HAP-1 (cell line): Measurements from ENCODE around the gene STUB1.
A peak's percentile ranks its signal among the peaks of the same experiment; 100 is the strongest.

ENCODE experiments used
- DNase-seq, 2 experiments: peaks; one replicate each; pipeline ENCODE4 v3.0.0-alpha.2; 2016 to 2020; ENCODE audit warnings: low spot score in 2 of 2
- H3K27me3 ChIP-seq: fragments of 250-450 bp; sonication (Bioruptor Pico); 2 replicates; pipeline ENCODE4 v1.5.1; 2020; ENCODE audit warnings: low read depth, mild to moderate bottlenecking, moderate library complexity
- H3K36me3 ChIP-seq: fragments of 250-450 bp; sonication (Bioruptor Pico); replicated peaks from 2 replicates; pipeline ENCODE4 v1.5.1; 2020; ENCODE audit warnings: mild to moderate bottlenecking
- H3K4me1 ChIP-seq: fragments of 250-450 bp; sonication (Bioruptor Pico); 2 replicates; pipeline ENCODE4 v1.5.1; 2020; ENCODE audit warnings: mild to moderate bottlenecking
- H3K4me3 ChIP-seq: fragments of 250-450 bp; sonication (Bioruptor Pico); 2 replicates; pipeline ENCODE4 v1.5.1; 2020; ENCODE audit warnings: mild to moderate bottlenecking, moderate library complexity
- H3K9me3 ChIP-seq: fragments of 250-450 bp; sonication (Bioruptor Pico); 2 replicates; pipeline ENCODE4 v1.5.1; 2020; ENCODE audit warnings: mild to moderate bottlenecking, moderate library complexity
- in situ Hi-C: fragments of 300-500 bp; cut with MboI; formaldehyde crosslinking; loops from 3 replicates; pipeline ENCODE4 v1.14.3; 2020; ENCODE audit warnings: low sequenced_read_pairs, inconsistent platforms, mixed read lengths

The STUB1 gene

DNA sequence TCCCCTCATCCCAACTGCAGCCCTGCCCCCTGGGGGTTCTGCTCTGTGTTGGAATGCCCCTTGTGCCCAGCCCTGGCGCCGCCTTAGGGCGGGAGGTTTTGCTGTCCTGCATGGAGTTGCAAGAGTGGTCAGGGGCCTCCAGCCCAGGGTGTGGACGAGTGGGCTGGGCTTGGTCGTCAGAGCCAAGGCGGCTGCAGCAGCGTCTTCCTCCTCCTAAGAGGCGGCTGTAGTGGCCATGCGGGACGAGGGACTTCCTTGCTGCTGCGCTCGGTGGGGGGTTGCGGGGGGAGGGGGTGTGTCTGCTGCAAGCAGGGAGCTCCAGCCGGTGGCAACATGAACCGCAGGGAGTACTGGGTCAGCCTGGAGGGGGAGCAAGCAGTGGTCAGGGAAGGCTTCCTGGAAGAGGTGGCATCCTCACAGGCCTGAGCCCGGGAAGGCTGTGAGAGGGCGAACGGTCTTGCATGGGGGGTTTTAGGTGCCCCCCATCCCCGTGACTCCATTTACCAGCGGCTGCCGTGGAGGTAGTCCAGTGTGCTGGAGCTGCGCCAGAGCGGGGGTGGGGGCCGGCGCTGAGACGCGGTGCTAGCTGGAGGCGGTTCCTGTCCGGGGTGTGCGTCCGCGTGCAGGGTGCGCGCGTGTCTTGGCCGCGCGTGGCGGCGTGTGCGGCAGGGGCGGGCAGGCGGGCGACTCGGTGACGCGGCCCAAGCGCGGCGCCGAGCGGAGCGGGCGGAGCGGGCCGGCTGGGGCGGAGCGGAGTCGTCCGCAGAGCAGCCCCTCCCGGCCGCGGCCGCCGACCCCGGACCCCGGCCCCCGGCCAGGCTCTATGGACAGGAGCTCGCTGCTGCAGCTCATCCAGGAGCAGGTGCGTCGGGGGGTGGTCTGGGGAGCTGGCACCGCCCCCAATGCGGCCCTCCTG lies 5.0 kb upstream of the STUB1 start, which contains the start of gene RHBDL1:
Gene RHBDL1, plus strand, starts transcription at position 704 of the 916 bp plus-strand sequence. Its CDS starts 120 bp downstream, at position 824.
- no peaks in the 10 kb centered on the region for H3K9me3 ChIP-seq
- no peak within 1 kb of the TSS for H3K4me3 ChIP-seq
- peaks cover 6% of the 10 kb centered on the region; the same call in 1 of the 2 replicates for H3K4me1 ChIP-seq
- in situ Hi-C loops: no loop called here
- H3K36me3 ChIP-seq: peaks cover 38% of the 10 kb centered on the region
- peak in 1 of 2 experiments; percentile 54 for DNase-seq
- no peaks in the 10 kb centered on the region for H3K27me3 ChIP-seq

DNA sequence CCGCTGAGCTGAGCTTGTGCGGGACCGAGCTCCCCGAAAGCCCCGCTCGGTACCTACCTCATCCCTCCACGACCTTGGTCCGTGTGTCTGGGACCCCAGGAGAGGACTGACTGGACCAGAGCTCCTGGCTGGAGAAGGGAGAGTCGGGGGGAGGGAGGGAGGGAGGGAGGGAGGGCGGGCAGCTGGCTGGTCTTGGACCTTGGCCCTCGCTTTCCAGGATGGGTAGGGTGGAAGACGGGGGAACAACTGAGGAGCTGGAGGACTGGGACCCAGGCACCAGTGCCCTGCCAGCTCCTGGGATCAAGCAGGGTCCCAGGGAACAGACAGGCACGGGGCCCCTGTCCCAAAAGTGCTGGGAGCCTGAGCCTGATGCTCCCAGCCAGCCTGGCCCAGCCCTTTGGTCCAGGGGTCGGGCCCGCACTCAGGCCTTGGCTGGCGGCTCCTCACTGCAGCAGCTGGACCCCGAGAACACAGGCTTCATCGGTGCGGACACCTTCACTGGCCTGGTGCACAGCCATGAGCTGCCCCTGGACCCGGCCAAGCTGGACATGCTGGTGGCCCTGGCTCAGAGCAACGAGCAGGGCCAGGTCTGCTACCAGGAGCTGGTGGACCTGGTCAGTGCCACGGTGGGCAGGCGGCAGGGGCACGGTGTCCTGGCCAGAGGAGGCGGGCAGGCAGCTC lies 4.2 kb upstream of the STUB1 start:
- Histone ChIP-seq H3K4me3 (no peak overlapping the region), H3K4me1 (peaks cover 7% of the 10 kb centered on the region), H3K9me3 (no peaks in the 10 kb centered on the region), H3K27me3 (no peaks in the 10 kb centered on the region), H3K36me3 (peaks cover 32% of the 10 kb centered on the region)
- DNase-seq: no peak
- in situ Hi-C loops: no loop called here

DNA sequence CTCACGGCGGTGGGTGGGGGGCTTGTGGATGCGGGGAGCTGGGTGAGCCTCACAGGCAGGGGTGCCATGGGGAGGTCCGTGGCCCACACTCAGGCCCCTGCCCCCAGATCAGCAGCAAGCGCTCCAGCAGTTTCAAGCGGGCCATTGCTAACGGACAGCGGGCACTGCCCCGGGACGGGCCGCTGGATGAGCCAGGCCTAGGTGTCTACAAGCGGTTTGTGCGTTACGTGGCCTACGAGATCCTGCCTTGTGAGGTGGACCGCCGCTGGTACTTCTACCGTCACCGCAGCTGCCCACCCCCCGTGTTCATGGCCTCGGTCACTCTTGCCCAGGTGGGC lies 3.7 kb upstream of the STUB1 start:
- no peak for DNase-seq
- H3K4me3 ChIP-seq: no peak overlapping the region
- in situ Hi-C loops: no loop called here
- peaks cover 33% of the 10 kb centered on the region for H3K36me3 ChIP-seq
- H3K9me3 ChIP-seq: no peaks in the 10 kb centered on the region
- H3K4me1 ChIP-seq: peaks cover 12% of the 10 kb centered on the region
- H3K27me3 ChIP-seq: no peaks in the 10 kb centered on the region

DNA sequence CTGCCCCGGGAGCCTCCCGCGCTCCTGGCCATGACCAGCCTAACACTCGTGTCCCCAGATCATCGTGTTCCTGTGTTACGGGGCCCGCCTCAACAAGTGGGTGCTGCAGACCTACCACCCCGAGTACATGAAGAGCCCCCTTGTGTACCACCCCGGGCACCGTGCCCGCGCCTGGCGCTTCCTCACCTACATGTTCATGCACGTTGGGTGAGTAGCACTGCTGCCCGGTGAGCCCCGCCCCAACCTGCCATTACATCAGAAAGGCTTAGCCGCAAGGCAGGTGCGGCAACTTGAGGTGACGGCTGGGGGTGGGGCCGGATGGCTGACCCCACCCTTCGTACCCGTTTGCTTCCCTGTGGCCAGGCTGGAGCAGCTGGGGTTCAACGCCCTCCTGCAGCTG lies 3.3 kb upstream of the STUB1 start:
- peaks cover 16% of the 10 kb centered on the region for H3K4me1 ChIP-seq
- H3K9me3 ChIP-seq: no peaks in the 10 kb centered on the region
- no peaks in the 10 kb centered on the region for H3K27me3 ChIP-seq
- DNase-seq: no peak
- H3K36me3 ChIP-seq: peaks cover 36% of the 10 kb centered on the region
- in situ Hi-C loops: no loop called here
- H3K4me3 ChIP-seq: no peak overlapping the region

DNA sequence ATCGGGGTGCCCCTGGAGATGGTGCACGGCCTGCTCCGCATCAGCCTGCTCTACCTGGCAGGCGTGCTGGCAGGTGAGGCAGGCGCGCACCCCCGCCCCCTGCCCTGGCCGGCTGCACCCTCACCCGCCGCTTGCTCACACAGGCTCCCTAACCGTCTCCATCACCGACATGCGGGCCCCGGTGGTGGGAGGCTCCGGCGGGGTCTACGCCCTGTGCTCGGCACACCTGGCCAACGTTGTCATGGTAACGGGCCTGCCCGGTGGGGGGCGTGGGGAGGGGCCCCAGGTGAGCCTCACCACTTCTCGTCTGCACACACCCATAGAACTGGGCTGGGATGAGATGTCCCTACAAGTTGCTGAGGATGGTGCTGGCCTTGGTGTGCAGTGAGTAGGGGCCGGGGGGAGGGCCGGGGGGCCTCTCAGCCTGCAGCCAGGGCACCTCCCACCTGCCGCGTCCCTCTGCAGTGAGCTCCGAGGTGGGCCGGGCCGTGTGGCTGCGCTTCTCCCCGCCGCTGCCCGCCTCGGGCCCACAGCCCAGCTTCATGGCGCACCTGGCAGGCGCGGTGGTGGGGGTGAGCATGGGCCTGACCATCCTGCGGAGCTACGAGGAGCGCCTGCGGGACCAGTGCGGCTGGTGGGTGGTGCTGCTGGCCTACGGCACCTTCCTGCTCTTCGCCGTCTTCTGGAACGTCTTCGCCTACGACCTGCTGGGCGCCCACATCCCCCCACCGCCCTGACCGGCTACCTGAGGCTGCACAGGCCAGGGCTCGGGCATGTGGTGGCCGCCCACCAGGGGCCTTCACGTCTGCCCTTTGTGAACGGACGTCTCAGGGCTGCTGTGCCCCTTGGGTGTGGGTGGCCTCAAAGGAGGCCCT lies 2.7 kb upstream of the STUB1 start:
- Histone ChIP-seq H3K27me3 (no peaks in the 10 kb centered on the region), H3K36me3 (peaks cover 36% of the 10 kb centered on the region), H3K9me3 (no peaks in the 10 kb centered on the region), H3K4me3 (no peak overlapping the region), H3K4me1 (peaks cover 19% of the 10 kb centered on the region)
- in situ Hi-C loops: no loop called here
- no peak for DNase-seq

DNA sequence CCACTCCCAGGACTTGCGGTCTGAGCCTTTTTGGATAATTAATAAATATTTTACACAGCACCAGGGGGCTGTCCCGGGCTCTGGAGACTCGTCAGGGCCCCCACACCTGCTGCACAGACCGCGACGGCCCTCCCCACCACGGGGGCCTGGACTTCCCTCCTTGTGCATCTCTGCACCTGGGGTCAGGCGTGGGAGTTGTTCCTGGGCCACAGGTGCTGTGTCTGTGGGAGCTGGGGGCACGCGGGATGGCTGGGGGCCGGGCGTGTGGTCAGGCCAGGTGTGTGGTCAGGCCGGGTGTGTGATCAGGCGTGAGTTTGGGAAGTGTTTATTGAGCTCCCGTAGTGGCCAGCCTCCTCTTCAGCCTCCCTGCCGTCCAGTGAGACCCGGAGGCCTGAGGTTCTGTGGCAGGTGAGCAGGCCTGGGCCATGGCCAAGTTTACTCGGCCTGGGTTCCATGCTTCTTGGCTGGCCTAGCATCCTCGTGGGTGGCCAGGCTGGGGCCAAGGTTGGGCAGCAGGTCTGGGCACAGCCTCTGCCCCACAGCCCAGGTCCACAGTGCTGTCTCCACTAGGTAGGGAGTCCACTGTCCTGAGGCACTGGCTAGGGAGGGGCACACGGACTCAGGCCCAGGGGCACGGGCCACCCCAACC lies 1.9 kb upstream of the STUB1 start:
- DNase-seq: no peak
- no peaks in the 10 kb centered on the region for H3K9me3 ChIP-seq
- no peak overlapping the region for H3K4me3 ChIP-seq
- H3K36me3 ChIP-seq: peaks cover 36% of the 10 kb centered on the region
- in situ Hi-C loops: no loop called here
- peaks cover 26% of the 10 kb centered on the region for H3K4me1 ChIP-seq
- no peaks in the 10 kb centered on the region for H3K27me3 ChIP-seq

DNA sequence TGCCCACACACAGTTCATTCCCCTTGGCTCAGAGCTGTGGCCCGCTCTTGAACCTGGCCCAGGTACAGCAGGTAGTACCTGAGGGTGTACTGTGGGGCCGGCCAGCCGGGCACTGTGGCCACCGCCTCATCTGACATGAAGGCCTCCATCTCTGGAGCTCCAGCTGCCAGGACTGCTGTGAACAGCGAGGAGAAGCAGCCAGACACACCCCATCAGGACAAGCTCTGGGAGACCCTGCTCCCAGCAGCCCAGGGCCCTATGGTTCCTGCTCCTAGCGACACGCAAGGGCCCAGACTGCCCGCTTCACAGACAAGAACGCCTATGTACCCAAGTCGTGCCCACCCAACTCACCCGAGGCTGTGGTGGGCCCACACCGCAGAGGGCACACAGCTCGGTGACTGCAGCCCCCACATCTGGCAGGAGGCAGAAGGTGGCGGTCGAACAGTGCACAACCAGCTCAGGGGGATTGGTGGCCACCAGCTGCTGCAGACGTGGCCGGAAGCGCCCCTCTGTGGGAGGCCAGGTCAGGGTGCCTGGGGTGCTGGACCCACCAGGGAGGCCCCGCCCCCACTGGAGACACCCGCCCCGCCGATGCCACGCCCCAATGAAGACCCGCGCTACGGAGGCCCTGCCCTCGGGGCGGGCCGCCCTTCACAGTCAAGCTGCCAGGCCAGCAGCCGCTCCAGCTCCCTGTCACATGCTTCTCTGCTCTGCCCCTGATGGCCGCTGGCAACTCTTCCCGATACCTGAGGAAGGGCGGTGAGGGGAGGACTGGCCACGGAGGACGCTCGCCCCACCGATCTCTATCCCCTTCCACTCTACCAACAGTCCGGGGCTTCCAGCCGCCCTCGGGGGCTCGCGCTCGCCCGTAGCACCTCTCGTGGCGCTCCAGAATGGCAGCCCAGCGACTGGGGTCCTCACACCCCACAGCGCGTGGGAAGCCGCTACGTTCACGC lies 1.1 kb upstream of the STUB1 start:
- Histone ChIP-seq H3K27me3 (no peaks in the 10 kb centered on the region), H3K4me1 (peaks cover 26% of the 10 kb centered on the region), H3K4me3 (peak overlapping the region; percentile 40), H3K36me3 (peaks cover 29% of the 10 kb centered on the region), H3K9me3 (no peaks in the 10 kb centered on the region)
- peak; percentile 65 to 89 for DNase-seq
- in situ Hi-C loops: no loop called here

DNA sequence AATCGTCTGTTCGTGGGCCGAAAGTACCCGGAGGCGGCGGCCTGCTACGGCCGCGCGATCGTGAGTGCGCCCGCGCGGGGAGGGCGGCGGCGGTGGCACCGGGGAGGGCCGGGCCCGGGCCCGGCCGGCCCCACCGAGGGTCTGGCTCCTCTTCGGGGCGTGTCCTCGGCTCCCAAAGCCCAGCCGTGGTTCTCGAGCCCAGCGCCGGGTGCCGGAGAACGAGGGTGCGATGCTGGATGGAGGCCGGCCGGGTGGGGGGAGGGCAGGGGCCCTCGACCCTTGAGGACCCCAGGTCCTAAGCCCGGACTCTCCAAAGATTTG lies 375 bp downstream of the STUB1 start:
- H3K4me1 ChIP-seq: peaks cover 26% of the 10 kb centered on the region
- H3K27me3 ChIP-seq: no peaks in the 10 kb centered on the region
- peaks cover 31% of the 10 kb centered on the region for H3K36me3 ChIP-seq
- in situ Hi-C loops: no loop called here
- H3K9me3 ChIP-seq: no peaks in the 10 kb centered on the region
- no peak for DNase-seq
- peak overlapping the region; percentile 66 for H3K4me3 ChIP-seq

DNA sequence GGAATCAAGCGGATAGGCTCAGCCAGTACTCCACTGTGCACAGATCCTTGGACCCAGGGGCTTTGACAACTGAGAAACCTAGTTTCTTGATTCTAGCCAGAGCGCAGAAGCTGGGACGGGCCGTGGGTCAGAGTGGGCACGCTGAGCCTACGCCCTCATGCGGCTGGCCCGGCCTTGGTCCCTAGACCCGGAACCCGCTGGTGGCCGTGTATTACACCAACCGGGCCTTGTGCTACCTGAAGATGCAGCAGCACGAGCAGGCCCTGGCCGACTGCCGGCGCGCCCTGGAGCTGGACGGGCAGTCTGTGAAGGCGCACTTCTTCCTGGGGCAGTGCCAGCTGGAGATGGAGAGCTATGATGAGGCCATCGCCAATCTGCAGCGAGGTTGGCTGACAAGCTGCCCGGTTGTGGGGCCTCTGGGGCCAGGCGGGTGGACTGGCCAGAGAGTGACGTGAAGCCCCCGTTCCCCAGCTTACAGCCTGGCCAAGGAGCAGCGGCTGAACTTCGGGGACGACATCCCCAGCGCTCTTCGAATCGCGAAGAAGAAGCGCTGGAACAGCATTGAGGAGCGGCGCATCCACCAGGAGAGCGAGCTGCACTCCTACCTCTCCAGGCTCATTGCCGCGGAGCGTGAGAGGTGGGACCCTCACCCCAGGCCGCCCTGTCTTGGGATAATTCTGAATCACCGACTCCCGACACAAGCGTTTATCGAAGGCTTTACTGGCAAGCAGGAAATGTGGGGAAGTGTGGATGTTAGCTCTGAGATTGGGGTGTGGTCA lies 946 bp downstream of the STUB1 start:
- Histone ChIP-seq H3K4me1 (peaks cover 26% of the 10 kb centered on the region), H3K27me3 (no peaks in the 10 kb centered on the region), H3K36me3 (peaks cover 35% of the 10 kb centered on the region), H3K9me3 (no peaks in the 10 kb centered on the region), H3K4me3 (peak overlapping the region; percentile 66)
- in situ Hi-C loops: no loop called here
- DNase-seq: peak in 1 of 2 experiments; percentile 62

DNA sequence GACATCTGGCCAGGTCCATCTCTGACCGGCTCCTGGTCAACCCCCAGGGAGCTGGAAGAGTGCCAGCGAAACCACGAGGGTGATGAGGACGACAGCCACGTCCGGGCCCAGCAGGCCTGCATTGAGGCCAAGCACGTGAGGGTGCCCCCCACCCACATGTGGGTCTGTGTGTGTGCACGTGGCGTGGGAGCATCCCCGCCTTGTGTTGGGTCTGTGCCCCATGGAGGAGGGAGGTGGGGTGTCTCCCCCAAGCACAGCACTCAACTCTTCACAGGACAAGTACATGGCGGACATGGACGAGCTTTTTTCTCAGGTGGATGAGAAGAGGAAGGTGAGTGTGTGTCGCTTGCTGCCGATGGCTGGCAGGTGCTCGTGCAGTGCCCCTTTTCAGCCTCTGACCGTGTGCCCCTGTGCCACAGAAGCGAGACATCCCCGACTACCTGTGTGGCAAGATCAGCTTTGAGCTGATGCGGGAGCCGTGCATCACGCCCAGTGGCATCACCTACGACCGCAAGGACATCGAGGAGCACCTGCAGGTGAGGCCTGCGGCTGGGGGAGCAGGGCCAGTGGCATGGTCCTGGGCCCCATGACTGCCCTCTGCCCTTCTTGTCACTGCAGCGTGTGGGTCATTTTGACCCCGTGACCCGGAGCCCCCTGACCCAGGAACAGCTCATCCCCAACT lies 1.7 kb downstream of the STUB1 start:
- Histone ChIP-seq H3K4me3 (peak overlapping the region; percentile 66), H3K4me1 (peaks cover 26% of the 10 kb centered on the region), H3K36me3 (peaks cover 42% of the 10 kb centered on the region), H3K9me3 (no peaks in the 10 kb centered on the region), H3K27me3 (no peaks in the 10 kb centered on the region)
- DNase-seq: no peak
- in situ Hi-C loops: no loop called here

DNA sequence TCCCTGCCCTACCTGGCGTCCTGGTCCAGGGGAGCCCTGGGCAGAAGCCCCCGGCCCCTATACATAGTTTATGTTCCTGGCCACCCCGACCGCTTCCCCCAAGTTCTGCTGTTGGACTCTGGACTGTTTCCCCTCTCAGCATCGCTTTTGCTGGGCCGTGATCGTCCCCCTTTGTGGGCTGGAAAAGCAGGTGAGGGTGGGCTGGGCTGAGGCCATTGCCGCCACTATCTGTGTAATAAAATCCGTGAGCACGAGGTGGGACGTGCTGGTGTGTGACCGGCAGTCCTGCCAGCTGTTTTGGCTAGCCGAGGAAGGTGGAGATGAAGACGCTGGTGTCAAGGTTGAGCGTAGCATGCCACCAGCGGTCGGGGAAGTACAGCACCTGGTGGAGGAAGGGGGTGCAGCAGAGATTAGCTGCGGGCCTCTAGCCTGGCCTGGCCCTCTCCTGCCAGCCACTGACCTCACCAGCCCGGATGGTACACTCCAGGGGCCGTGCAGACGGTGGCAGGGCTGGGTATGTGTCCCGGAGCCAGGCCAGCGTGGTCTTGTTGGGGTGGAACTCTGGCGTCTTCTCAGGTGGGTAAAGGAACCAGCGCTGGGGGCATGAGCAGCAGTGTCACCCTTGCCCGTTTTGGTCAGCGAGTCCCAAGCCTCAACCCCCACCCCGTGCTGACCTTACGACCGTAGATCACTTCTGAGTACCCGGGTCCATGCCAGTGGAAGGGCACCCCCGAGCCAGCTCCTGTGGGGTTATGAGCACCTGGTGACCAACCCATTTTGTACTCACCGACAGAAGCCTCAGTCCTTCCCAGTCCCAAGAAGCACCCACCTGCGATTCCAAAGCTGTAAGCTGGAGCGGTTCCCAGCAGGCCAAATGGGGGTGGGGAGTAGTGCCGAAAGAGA lies 2.5 kb downstream of the STUB1 start:
- H3K4me3 ChIP-seq: peak overlapping the region; percentile 50

More for the DNA sequence above, 2.5 kb downstream of the STUB1 start:
- no peak for DNase-seq
- Histone ChIP-seq H3K27me3 (no peaks in the 10 kb centered on the region), H3K4me1 (peaks cover 26% of the 10 kb centered on the region), H3K9me3 (no peaks in the 10 kb centered on the region), H3K36me3 (peaks cover 49% of the 10 kb centered on the region)
- in situ Hi-C loops: no loop called here
